ENCODE data around the gene LEPROT.
"Not testable (repeated sequence)": the region's sequence is repeated elsewhere in the genome, so short reads cannot be mapped to it uniquely, and the experiment has no call there.

Gene LEPROT

DNA sequence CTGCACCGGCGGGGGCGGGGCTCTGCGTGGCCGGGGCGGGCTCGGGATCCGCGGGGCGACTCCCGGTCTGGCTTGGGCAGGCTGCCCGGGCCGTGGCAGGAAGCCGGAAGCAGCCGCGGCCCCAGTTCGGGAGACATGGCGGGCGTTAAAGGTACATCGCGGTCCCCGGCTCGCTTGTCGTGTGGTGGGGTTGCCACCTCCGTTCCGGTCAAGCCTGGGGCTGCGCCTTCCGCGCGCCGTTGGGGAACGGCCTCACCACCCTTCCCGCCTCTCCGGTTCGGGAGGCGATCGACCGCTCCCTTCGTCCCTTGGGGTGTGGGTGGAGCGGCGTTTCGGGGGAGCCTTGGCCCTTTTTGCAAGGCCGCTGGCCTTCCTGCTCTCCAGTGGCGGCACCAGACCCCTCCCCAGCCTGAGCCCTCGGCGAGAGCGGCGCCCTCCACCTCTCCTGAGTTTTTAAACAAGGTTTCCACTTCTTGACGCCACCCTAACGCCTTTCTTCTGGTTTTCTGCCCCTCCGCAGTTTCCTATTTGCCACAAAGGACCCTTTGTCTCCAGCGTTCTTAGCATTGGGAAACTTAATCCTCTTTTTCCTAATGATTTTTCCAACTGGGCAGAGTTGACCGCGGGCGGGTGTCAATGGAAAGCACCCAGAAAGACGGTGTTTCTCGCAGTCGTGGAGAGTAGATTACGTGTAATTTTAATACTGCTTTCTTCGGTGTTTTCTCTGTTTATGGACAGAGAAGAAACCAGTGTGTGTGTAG lies at the start of gene LEPROT, which contains the start of gene LEPR:
TSS of gene LEPROT (plus strand) at position 79 of the 761 bp plus-strand sequence. CDS start at position 136, 57 bp downstream.
TSS of gene LEPR (plus strand) at position 79 of the 761 bp plus-strand sequence. CDS start 144,898 bp downstream, outside the sequence.
- peak; percentile 28 for DNase-seq

- DNase-seq, result peak; percentile 51
Observed at GRCh38 chr1:65371544-65371943, 48.9 kb upstream of the LEPROT start.

- DNase-seq, result no peak
Observed at GRCh38 chr1:65372557-65372956, 47.9 kb upstream of the LEPROT start.

DNA sequence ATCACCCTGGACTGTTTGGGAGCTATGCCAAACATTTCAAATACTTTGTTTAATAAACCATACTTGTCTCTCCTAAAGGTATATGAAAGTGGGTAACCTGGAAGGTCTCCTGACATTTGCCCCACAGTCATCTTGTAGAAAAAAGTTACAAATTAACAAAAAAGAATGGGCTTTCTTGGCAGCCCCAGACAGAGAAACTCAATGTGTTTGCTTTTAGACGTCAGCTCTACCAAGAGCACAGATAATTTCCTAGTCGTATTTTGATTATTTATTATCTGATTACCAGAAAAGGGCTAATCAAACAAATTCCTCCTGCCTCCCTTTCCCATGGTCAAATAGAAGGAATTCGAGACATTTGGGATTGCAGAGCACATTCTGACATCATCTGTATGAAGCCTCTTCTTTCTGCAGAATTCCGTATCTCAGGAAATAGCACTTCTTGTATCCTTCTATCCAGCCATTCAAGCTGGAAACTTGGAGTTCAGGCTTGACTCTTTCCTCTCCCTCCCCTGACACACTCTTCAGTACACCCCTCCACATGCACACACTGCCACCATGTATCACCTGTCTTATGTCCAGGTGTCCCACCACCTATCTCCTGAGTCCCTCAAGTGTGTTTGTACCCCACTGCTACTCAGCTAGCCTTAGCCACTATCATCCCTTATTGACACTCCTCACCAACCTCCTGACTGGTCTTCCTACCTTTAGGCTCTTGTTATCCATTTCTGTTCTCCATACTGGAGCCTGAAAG lies 42.8 kb upstream of the LEPROT start:
- DNase-seq, result no peak

DNA sequence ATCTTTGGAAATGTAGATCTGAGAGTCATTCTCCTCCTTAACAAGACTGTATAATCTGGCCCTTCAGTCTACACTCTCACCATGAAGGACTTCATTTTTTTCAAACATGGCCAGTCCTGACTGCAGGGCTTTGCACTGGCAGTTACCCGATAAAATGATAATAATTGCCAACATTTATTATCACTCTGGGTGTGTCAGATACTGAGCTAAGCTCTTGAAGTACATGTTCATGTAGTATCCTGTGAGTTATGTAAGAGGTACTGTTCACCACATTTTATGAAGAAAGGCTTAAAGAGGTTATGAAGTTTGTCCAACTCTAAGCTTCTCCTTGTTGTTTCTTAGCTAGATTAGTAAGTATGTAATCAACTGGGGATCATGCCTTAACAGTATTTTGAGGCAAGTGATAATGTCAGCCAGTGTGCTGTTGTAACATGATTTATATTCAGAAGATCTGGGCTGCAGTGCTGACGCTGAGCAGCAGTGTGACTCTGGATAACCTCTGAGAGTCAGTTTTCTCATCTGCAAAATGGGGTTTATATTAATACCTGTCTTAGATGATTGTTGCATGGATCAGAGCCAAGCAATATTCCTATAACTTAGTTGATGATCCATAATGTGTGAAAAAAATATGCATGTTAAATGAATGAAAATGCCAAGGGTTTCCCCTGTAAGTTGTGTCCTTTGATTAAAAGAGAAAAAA lies 42.1 kb upstream of the LEPROT start:
- no peak for DNase-seq

- not testable (repeated sequence) for DNase-seq
Observed at GRCh38 chr1:65384426-65384825, 36.0 kb upstream of the LEPROT start.

- no peak for DNase-seq
Observed at GRCh38 chr1:65386439-65386838, 34.0 kb upstream of the LEPROT start.

GRCh38 chr1:65387821-65388220 lies 32.6 kb upstream of the LEPROT start:
- no peak for DNase-seq

- no peak for DNase-seq
Observed at GRCh38 chr1:65388908-65389695, 31.4 kb upstream of the LEPROT start.

GRCh38 chr1:65392497-65392896 lies 28.0 kb upstream of the LEPROT start:
- no peak for DNase-seq

DNA sequence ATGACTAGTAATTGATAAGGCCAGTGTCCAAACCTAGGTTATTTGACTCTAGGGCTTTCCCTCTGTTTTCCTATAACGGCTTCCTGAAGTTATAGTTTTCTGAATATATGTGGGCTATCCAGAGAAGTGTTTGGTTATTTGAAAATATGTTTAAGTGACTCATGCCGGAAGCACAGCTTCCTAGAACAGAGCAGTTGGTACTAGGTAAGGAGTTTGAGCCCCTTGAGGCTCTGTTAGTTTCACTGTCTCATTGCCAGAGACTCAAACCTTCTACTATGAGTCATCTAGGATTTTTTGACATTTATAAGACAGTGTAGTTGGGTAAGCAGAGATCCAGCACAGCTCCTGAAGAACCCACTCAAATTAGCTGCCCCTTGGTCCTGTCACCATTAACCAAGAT lies 27.1 kb upstream of the LEPROT start:
- no peak for DNase-seq

DNA sequence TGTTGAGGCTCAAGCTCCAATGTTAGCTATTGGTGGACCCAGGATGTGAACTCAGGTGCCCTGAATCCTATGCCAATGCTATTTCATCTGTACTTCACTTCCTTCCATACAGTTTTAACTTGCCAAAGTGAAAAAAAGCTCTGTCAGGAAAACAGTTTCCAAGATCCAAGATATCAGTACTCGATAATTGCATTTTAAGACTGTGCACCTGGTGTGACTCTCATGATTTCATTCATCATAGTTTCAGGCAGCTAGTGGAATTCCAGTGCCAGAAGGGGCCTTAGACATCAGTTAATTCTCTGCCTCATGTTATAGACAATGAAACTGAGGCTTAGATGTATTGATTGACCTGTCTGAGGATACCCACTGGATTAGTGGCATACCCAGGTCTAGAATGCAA lies 26.5 kb upstream of the LEPROT start:
- no peak for DNase-seq

DNA sequence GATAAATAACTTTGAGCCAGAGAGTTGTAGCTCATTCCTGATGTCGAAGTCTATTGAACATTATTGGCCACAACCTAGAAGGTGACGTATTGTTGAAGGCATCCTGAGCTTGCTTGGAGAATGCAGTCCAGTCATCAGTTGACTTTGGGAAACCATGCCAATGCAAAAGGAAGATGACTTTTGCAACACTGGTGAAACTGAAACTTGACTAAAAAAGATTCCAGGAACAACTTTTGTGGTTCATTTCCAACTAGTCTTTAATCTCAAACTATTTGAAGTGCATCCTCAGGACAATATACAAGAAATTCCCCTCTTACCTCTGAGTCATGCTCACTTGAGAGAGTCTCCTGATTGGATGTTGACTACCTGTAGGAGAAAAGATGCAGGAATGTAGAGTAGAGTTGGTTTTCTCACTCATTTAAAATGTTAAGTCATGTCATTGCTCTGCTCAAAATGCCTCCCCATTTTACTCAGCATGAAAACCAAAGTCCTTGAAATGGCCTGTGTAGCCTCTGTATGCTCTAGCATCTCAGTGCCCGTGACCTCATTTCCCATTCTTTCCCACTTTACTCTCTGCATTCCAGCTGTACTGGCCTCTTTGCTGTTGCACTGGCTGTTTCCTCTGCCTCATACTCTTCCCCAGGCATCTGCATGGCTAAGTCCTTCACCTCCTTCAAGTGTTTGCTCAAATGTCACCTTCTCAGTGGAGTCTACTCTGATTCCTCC lies 24.4 kb upstream of the LEPROT start:
- DNase-seq, result no peak

DNA sequence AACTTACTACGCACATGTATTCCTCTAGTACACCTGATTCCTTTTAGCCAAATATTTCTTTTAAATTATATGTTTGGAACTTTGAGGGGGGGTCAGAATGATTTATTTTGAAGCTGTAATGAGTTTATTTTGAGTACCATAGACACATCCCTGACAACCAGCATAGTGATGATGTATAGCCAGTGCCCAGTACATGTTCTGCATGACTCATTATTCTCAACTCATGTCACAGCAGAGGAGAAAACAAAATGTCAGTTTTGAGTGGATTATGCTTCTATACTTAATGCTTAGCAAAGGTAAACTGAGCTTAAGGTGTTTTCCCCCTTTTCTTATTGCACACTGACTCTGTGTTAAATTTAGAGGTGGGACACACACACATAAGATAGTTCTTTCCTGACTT lies 22.4 kb upstream of the LEPROT start:
- DNase-seq, result no peak

DNA sequence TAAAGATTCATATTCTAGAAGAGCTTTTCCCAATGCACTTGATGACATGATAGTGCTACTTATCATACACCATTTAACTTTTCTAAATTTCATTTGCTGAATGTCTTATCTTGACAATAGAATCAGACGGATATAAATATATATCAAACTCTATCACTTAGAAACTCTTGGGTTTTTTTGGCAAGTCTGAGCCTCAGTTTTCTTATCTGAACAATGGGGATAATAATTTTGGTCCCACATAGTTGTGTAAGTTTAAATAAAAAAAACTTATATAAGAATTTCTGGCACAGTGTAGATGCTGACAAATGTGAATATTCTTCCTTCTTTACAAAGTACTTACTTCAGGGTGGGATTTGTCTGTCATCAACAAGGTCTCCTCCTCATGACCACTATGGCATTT lies 21.5 kb upstream of the LEPROT start:
- no peak for DNase-seq

GRCh38 chr1:65401612-65402011 lies 18.9 kb upstream of the LEPROT start:
- no peak for DNase-seq

DNA sequence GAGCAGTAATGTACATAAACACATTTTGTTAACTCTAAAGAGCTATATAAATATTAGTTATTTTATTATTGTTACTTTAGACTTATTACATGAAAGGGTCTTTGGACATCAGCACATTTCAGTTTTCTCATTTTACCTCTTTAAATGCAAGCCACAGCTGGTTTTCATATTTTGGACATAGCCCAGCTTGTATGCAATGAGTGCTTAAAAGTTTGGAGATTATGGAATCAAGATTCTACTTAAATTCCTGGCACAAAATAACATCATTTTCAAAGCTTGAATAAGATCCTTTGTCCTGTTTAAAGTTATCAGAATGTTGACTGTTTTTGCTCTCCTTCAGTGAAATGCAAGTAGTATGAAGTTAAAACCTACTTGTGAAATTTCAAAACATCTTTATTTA lies 15.5 kb upstream of the LEPROT start:
- DNase-seq, result no peak

DNA sequence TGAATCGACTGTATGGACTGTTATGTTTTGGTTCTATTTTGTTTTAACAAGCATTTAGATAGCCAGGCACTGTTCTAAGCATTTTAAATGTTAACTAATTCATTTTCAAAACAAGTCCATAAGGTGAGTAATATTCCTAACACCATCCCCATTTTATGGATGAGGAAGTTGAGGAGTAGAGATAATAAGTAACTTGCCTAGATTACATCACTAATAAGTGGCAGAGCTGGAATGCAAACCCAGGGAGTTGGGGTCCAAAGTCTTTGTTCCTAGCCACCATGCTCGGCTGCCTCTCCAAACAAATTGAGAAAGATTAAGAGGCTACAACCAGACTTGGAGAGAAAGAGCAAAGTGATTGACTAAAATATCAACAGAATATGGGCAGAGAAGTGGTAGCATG lies 12.6 kb upstream of the LEPROT start:
- no peak for DNase-seq

GRCh38 chr1:65409314-65409713 lies 11.2 kb upstream of the LEPROT start:
- DNase-seq, result no peak

GRCh38 chr1:65409816-65410326 lies 10.6 kb upstream of the LEPROT start:
- DNase-seq, result no peak

- no peak for DNase-seq
Observed at GRCh38 chr1:65412256-65412983, 8.0 kb upstream of the LEPROT start.

Data from COR-L47 (cell line).